ENCODE measurements around the gene ATF3. TPM values are rescaled to one million over a fixed set of nuclear protein-coding genes. Genes with fewer than 3 reads are reported as not detected.

The ATF3 gene
- total and polyA plus RNA-seq, 2 of the 4 experiments (the other 2 are of a cell fraction): 9.9 to 12.3 TPM

DNA sequence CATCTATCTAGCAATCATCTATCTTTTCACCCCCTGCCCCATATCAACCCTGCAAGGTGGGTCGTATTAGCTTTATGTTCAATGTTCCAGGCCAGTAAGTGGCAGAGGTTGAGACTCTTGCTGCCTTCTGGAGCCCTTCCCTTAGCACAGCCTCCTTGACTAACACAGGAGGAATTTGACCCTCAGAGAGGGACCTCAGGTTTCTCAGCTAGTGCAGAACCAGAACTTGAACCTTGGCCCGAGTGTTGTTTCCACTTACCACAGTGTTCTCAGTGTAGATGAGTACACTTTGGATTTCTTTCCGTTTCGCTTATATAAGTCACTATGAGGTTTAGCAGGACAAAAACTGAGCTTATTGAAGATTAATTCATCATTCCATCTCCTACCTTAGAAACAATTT is 11.1 kb upstream of the ATF3 start:
- H3K4me3 ChIP-seq (ENCODE audit: insufficient read depth, low read depth, low read length): no peak overlapping the region
- H3K14ac ChIP-seq (replicated peaks; ENCODE audit: low read depth, low read length): peak overlapping the region; percentile 61
- in situ Hi-C loops (cut with MboI; ENCODE audit: low sequenced_read_pairs): loop anchor here (5.0 kb wide), 1 partner anchor 115 kb away; no protein-coding TSS in a partner anchor
- H3K4me1 ChIP-seq (ENCODE audit: control insufficient read depth, insufficient read depth, low read length): peaks cover 10% of the 10 kb centered on the region
- no peak overlapping the region for H3K9ac ChIP-seq (ENCODE audit: low read depth, low read length)
- peak overlapping the region; percentile 74 for H3K4ac ChIP-seq (ENCODE audit: low read depth, low read length)
- peak overlapping the region; percentile 88 for H2BK120ac ChIP-seq (ENCODE audit: low read depth, low read length)
- ATAC-seq (ENCODE audit: low read depth) (no peak), DNase-seq (no peak)
- intact Hi-C loops (cut with micrococcal nuclease): no loop called here
- peak overlapping the region; percentile 60; the same call in 1 of the 2 replicates for H4K5ac ChIP-seq (ENCODE audit: low read depth, low read length)
- peak overlapping the region; percentile 81 for H2BK20ac ChIP-seq (ENCODE audit: low read depth, low read length)
- no peak overlapping the region; the same call in 1 of the 2 replicates for H3K27ac ChIP-seq (ENCODE audit: insufficient read depth, low read length)
- H2AK9ac ChIP-seq (replicated peaks; ENCODE audit: low read depth, low read length, poor library complexity): no peak overlapping the region
- peak overlapping the region; percentile 43 for H2BK5ac ChIP-seq (ENCODE audit: low read depth, low read length, poor library complexity, severe bottlenecking)
- peaks cover 6% of the 10 kb centered on the region; the same call in 1 of the 2 replicates for H3K9me1 ChIP-seq (ENCODE audit: insufficient read depth, low read length)
- no peak overlapping the region for H3K4me2 ChIP-seq (ENCODE audit: low read depth, low read length)
- peaks cover 15% of the 10 kb centered on the region for H3K27me3 ChIP-seq (ENCODE audit: control insufficient read depth, insufficient read depth, low read length)
- H3K23ac ChIP-seq (ENCODE audit: low read depth, low read length): peak overlapping the region; percentile 62; the same call in 1 of the 2 replicates
- peak overlapping the region; percentile 97 for H2BK15ac ChIP-seq (ENCODE audit: low read depth, low read length)
- peak overlapping the region; percentile 72 for H2AK5ac ChIP-seq (ENCODE audit: low read depth, low read length)
- ChIA-PET CTCF (interaction anchor here (1.3 to 1.5 kb wide), 3 partner anchors 9 to 142 kb away, joined by 3 to 4 read pairs (median 4); no protein-coding TSS in a partner anchor), POLR2A (ENCODE audit: unreplicated experiment) (no interaction called here)
- H4K8ac ChIP-seq (ENCODE audit: low read depth in 2 of 2, low read length in 2 of 2): peak overlapping the region in 1 of 2 experiments; percentile 71; a peak in 2 of 4 replicates
- no peak overlapping the region for H3K56ac ChIP-seq (ENCODE audit: extremely low read depth, insufficient read depth, low read length)
- dilution Hi-C loops (cut with HindIII; ENCODE audit: low sequenced_read_pairs, unreplicated experiment): no loop called here
- BruUV-seq (replicated peaks): no TSS peak
- H4K20me1 ChIP-seq (ENCODE audit: insufficient read depth, low read length): no peaks in the 10 kb centered on the region
- TF ChIP-seq CHD1 (IDR thresholded peaks at IDR 0.05; ENCODE audit: low read depth, low read length): no peak
- TF ChIP-seq, protein P1, sequence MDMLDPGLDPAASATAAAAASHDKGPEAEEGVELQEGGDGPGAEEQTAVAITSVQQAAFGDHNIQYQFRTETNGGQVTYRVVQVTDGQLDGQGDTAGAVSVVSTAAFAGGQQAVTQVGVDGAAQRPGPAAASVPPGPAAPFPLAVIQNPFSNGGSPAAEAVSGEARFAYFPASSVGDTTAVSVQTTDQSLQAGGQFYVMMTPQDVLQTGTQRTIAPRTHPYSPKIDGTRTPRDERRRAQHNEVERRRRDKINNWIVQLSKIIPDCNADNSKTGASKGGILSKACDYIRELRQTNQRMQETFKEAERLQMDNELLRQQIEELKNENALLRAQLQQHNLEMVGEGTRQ (IDR thresholded peaks at IDR 0.05; ENCODE audit: low read depth, low read length): no peak
- H3K18ac ChIP-seq (ENCODE audit: low read depth, low read length): peak overlapping the region; percentile 79; the same call in 1 of the 2 replicates
- H4K91ac ChIP-seq (ENCODE audit: insufficient read depth, low read depth, low read length): peak overlapping the region; percentile 70
- no peaks in the 10 kb centered on the region for H3K79me1 ChIP-seq (ENCODE audit: low read depth in 1 of 2, low read length in 2 of 2)
- H3K9me3 ChIP-seq (ENCODE audit: control insufficient read depth, insufficient read depth, low read length): no peaks in the 10 kb centered on the region; the same call in 1 of the 2 replicates
- WGBS, 2 experiments (ENCODE audit: extremely low coverage in 2 of 2, insufficient read length in 1 of 2): no CpG with 5 or more reads among the region's 4 CpGs
- no peaks in the 10 kb centered on the region for H3K36me3 ChIP-seq (ENCODE audit: control insufficient read depth, insufficient read depth, low read length)
- H2AFZ ChIP-seq (replicated peaks; ENCODE audit: low read length, poor library complexity): peak overlapping the region; percentile 13
